Pancreas (tissue), 10 donors: ENCODE results near the gene MUC22. TPM values are rescaled to one million over a fixed set of nuclear protein-coding genes. Genes with fewer than 3 reads are reported as not detected.
"Not testable (repeated sequence)": the region's sequence is repeated elsewhere in the genome, so short reads cannot be mapped to it uniquely, and the experiment has no call there.

Experiments
- ATAC-seq, 4 donors: fragments of 200-7000 bp; cut with Tn5 transposase; one replicate each; pipeline versions ENCODE4 v1.8.0 to v1.9.1; 2020; ENCODE audit warnings: mild to moderate bottlenecking in 4 of 4, moderate library complexity in 4 of 4
- DNase-seq, 6 donors: peaks; one replicate each; pipeline ENCODE4 v3.0.0-alpha.2; 2020
- FAIRE-seq: peaks from 2 replicates; lab custom pipeline; 2012; peaks lifted over from hg19 to GRCh38; lab: Jason Lieb, UNC
- H3K27ac ChIP-seq, 4 donors: fragments of 200-600 bp; sonication (generic); 1 replicate in 3 of 4; 2 replicates in 1 of 4; pipeline versions ENCODE4 v1.5.0 to v1.8.0; 2020
- H3K27me3 ChIP-seq, 4 donors: fragments of 200-600 bp; one replicate each; pipeline ENCODE4 v1.8.0; 2021
- H3K36me3 ChIP-seq, 3 donors: fragments of 200-600 bp; sonication (generic) in 1 of 3; one replicate each; pipeline versions ENCODE4 v1.5.0 to v1.8.0; 2020 to 2021
- H3K4me1 ChIP-seq, 3 donors: fragments of 200-600 bp; one replicate each; pipeline ENCODE4 v1.8.0; 2021
- H3K4me3 ChIP-seq, 4 donors: fragments of 200-600 bp; sonication (generic) in 2 of 4; one replicate each; pipeline versions ENCODE4 v1.5.0 to v1.8.0; 2020 to 2021
- H3K9me3 ChIP-seq, 4 donors: fragments of 200-600 bp; one replicate each; pipeline ENCODE4 v1.8.0; 2021
- WGBS, 2 donors: extraction: QIAGEN DNeasy Blood & Tissue Kit; methylation state at CpG; one replicate each; pipeline ENCODE4 v1.1.7; 2013; 5-methylcytosine and 5-hydroxymethylcytosine counted together
- intact Hi-C, 3 donors: fragments of 100-400 bp; cut with DNase I; formaldehyde crosslinking; loops; one replicate each; pipeline versions ENCODE4 v1.11.1 to v1.14.2; 2022
- polyA plus RNA-seq, 2 donors: library from polyadenylated mRNA; stranded (reverse); fragments of 200-250 nt; gene quantifications; one replicate each; pipeline ENCODE4 v1.2.3, GENCODE V29; 2013
- total RNA-seq, 6 donors: library from RNA; stranded (reverse); fragmentation: NEBNext Ultra II Directional in 4 of 6; extraction: Animal tissue kit (Norgen Biotek cat#: 25700) in 4 of 6; gene quantifications; one replicate each; pipeline versions ENCODE4 v1.2.1 to v1.2.4, GENCODE V29; 2021 to 2023
- TF ChIP-seq, protein P1 (sequence below), 4 donors: fragments of 200-600 bp; sonication (generic) in 3 of 4; IDR thresholded peaks; one replicate each; pipeline versions ENCODE4 v1.5.0 to v1.8.0; 2021; ENCODE audit warnings: antibody characterized with exemption in 4 of 4
- donor health status: healthy with polysubstance abuse.
- donor health status: DM: no; HTN: no; CAD: no; lungs with moderate emphysema.
- donor health status: DM: no; HTN: no; CAD: no.
- donor health status: control.
- donor health status: control.
- donor health status: Bipolar disorder and iron deficiency.
- donor health status: DM: yes; HTN: yes; CAD: no.
- donor health status: DM: no; HTN: no; CAD: no.
- donor health status: DM: no; HTN: no; CAD: no.
- donor health status: DM: yes; HTN: yes; CAD: no.

Gene MUC22
- total and polyA plus RNA-seq, 8 donors: 0.02 TPM; not detected in 7

DNA sequence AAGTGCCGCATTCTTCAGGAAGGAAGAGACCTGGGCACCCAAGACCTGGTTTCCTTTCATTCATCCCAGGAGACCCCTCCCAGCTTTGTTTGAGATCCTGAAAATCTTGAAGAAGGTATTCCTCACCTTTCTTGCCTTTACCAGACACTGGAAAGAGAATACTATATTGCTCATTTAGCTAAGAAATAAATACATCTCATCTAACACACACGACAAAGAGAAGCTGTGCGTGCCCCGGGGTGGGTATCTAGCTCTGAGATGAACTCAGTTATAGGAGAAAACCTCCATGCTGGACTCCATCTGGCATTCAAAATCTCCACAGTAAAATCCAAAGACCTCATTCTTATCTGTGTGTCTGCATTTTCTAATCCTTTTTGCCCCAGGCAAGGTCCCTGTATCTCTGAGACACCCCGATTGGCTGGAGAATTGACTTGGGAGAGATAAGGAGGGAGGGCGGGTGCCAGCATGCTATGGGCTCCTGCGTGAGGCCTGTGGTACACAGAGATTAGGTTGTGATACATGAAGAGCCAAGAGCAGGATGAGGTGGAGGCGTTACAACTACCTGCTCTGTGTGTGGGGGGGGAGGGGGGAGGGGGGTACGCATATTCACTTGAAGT is 22.0 kb upstream of the MUC22 start:
- ATAC-seq: no peak
- Histone ChIP-seq H3K27ac (no peak overlapping the region), H3K9me3 (no peaks in the 10 kb centered on the region), H3K36me3 (no peaks in the 10 kb centered on the region), H3K4me1 (no peaks in the 10 kb centered on the region), H3K4me3 (no peak overlapping the region), H3K27me3 (no peaks in the 10 kb centered on the region)
- intact Hi-C loops: no loop called here
- TF ChIP-seq, protein P1, sequence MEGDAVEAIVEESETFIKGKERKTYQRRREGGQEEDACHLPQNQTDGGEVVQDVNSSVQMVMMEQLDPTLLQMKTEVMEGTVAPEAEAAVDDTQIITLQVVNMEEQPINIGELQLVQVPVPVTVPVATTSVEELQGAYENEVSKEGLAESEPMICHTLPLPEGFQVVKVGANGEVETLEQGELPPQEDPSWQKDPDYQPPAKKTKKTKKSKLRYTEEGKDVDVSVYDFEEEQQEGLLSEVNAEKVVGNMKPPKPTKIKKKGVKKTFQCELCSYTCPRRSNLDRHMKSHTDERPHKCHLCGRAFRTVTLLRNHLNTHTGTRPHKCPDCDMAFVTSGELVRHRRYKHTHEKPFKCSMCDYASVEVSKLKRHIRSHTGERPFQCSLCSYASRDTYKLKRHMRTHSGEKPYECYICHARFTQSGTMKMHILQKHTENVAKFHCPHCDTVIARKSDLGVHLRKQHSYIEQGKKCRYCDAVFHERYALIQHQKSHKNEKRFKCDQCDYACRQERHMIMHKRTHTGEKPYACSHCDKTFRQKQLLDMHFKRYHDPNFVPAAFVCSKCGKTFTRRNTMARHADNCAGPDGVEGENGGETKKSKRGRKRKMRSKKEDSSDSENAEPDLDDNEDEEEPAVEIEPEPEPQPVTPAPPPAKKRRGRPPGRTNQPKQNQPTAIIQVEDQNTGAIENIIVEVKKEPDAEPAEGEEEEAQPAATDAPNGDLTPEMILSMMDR (IDR thresholded peaks at IDR 0.05): no peak
- DNase-seq: no peak
- no peak for FAIRE-seq
- 74% methylated on average over 9 of the region's 9 CpGs for WGBS, 2 donors

DNA sequence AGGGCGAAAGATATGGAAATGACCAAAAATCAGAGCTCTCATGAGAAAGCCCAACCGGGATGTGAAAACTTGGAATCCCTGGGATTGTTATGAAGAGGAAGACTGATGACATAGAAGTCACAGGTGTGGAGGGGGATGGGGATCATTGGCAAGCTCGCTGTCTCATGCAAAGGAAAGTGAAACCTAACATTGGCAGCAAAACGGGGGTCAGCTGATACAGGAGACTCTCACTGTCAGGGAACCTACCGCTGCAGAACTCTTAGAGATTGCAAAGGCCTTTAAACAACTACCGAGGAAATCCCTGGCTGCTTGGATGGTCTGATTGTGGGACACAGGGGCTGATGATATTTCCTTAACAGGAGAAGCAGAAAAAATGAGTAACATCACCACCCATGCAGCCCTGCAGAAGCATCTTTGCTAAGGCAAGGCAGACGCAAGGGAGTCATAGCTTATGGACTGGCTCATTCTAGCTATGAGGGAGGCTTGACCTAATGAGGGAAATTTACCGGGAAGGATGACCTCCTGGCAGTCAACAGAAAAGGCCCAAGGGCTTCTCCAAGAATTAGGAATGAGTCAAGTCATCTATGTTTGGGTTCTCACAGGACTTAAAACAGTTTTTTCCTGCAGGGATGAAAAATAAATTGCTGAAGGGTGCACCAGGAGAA is 19.7 kb upstream of the MUC22 start:
- DNase-seq: no peak
- intact Hi-C loops: no loop called here
- H3K9me3 ChIP-seq: no peaks in the 10 kb centered on the region

DNA sequence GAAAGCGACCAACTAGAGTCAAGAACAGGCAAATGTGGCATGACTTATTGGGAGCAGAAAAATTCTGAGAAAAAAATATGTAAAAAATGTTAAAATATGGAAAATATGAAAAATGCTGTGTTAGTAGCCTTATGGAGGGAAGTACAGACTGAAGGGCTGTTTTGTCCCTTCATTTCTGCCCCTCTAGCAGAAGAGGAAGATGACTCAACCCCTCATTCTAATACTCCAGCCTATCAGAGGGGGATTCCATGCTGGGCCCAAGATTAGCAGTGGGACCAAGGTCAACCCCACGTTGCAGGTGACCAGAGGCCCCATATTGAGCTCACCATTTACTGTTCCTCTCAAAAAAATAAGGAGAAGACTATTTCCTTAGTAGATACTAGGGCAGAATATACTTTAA is 18.4 kb upstream of the MUC22 start:
- ATAC-seq (no peak), FAIRE-seq (no peak), DNase-seq (no peak)
- Histone ChIP-seq H3K27me3 (no peaks in the 10 kb centered on the region), H3K4me3 (no peak overlapping the region), H3K27ac (no peak overlapping the region), H3K4me1 (no peaks in the 10 kb centered on the region), H3K36me3 (no peaks in the 10 kb centered on the region), H3K9me3 (no peaks in the 10 kb centered on the region)
- intact Hi-C loops: no loop called here
- 65 to 79% methylated on average over 2 of the region's 2 CpGs for WGBS, 2 donors
- TF ChIP-seq, protein P1 (IDR thresholded peaks at IDR 0.05): no peak

More for the DNA sequence above, 19.7 kb upstream of the MUC22 start:
- FAIRE-seq (no peak), ATAC-seq (no peak)
- TF ChIP-seq, protein P1 (IDR thresholded peaks at IDR 0.05): no peak
- H3K36me3 ChIP-seq: no peaks in the 10 kb centered on the region
- 73 to 74% methylated on average over 8 of the region's 8 CpGs for whole genome bisulfite sequencing, 2 donors
- no peak overlapping the region for H3K4me3 ChIP-seq
- H3K27me3 ChIP-seq: no peaks in the 10 kb centered on the region
- no peak overlapping the region for H3K27ac ChIP-seq
- no peaks in the 10 kb centered on the region for H3K4me1 ChIP-seq

DNA sequence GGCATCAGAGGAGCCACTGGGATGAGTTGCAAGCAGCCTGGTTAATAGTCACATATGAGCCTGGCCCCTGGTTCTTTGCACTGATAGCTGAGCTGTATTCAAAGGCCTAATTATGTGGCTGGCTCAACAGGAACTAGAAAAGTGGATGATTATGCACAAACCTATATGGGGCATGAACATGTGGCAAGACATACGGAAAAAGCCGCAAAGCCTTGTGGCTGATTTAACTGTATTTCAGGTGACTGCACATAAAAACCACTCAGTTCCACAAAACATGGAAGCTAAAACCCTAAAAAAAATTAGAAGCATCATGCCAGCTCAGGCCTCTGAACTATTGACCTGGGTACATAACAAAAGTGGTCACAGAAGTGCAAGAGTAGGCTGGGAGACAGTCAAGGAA is 13.0 kb upstream of the MUC22 start:
- ATAC-seq (no peak), FAIRE-seq (no peak), DNase-seq (no peak)
- intact Hi-C loops: no loop called here
- no peaks in the 10 kb centered on the region for H3K9me3 ChIP-seq
- no peak overlapping the region for H3K27ac ChIP-seq
- TF ChIP-seq, protein P1 (IDR thresholded peaks at IDR 0.05): no peak
- 94% methylated on average over 2 of the region's 2 CpGs for WGBS, 2 donors
- no peak overlapping the region for H3K4me3 ChIP-seq
- H3K36me3 ChIP-seq: no peaks in the 10 kb centered on the region
- H3K27me3 ChIP-seq: no peaks in the 10 kb centered on the region
- no peaks in the 10 kb centered on the region for H3K4me1 ChIP-seq

DNA sequence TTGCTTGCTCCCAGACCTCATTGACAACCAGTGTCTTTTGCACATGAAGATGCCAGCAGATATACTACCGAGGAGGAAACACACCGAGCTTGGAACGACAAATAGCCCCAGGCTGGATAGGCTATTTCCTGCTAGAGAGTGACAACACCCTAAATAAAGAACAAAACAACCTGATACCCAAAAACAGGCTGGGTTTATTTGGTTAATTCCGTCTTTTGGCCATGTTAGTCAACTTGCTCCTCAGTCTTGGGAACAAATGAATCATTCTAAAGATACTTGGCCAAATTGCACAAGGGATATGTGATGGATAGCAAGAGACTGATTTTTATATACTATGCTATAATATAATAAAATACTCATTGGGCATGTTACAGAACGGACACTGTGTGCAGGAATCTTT is 11.5 kb upstream of the MUC22 start:
- H3K4me1 ChIP-seq: no peaks in the 10 kb centered on the region
- ATAC-seq: no peak
- no peak overlapping the region for H3K4me3 ChIP-seq
- FAIRE-seq: no peak
- intact Hi-C loops: no loop called here
- TF ChIP-seq, protein P1 (IDR thresholded peaks at IDR 0.05): no peak
- H3K27me3 ChIP-seq: no peaks in the 10 kb centered on the region
- H3K36me3 ChIP-seq: no peaks in the 10 kb centered on the region
- no peak overlapping the region for H3K27ac ChIP-seq
- 66% methylated on average over 5 of the region's 5 CpGs for WGBS, 2 donors
- H3K9me3 ChIP-seq: no peaks in the 10 kb centered on the region
- DNase-seq: no peak

DNA sequence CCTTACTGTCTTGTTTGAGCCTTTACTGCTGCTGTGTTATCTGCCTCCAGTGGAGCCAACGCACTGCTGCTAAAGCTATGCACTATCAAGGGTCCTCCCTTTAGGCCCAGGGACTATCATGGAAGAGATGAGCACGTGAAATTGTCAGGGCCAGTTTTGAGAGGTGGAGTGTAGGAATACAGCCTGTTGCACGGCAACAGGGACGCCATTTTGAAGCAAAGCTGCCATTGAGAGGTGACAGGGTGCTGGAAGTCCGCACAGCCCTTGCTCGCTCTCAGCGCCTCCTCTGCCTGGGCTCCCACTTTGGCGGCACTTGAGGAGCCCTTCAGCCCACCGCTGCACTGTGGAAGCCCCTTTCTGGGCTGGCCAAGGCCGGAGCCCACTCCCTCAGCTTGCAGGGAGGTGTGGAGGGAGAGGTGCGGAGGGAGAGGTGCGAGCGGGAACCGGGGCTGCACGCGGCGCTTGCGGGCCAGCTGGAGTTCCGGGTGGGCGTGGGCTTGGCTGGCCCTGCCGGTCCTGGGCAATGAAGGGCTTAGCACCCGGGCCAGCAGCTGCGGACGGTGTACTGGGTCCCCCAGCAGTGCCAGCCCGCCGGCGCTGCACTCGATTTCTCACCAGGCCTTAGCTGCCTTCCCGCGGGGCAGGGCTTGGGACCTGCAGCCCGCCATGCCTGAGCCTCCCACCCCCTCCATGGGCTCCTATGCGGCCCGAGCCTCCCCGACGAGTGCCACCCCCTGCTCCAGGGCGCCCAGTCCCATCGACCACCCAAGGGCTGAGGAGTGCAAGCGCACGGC is 10.0 kb upstream of the MUC22 start:
- H3K27ac ChIP-seq, H3K4me3 ChIP-seq, H3K4me1 ChIP-seq, intact Hi-C loops, DNase-seq, H3K36me3 ChIP-seq, H3K9me3 ChIP-seq, ATAC-seq, FAIRE-seq, H3K27me3 ChIP-seq: not testable (repeated sequence)
- 92 to 94% methylated on average over 28 to 39 of the region's 39 CpGs for WGBS, 2 donors
